ENCODE data around the gene ITM2B. TPM values are rescaled to one million over a fixed set of nuclear protein-coding genes. Genes with fewer than 3 reads are reported as not detected.

ITM2B gene
- total RNA-seq, 1 experiment from 2014 or later = 178 TPM

- DNase-seq (ENCODE audit: low spot score) = no peak
- H3K27ac Mint-ChIP-seq = no peak overlapping the region
- TF ChIP-seq GABPB1 (CRISPR knock-in tag; IDR thresholded peaks at IDR 0.05) (no peak), ETV6 (CRISPR knock-in tag; IDR thresholded peaks at IDR 0.05) (no peak), HMGXB4 (CRISPR knock-in tag; IDR thresholded peaks at IDR 0.05) (no peak), GTF2I (CRISPR knock-in tag; conservative IDR thresholded peaks at IDR 0.05) (no peak), TP53 (CRISPR knock-in tag; IDR thresholded peaks at IDR 0.05) (no peak), ZNF671 (CRISPR knock-in tag; IDR thresholded peaks at IDR 0.05) (no peak), EMX1 (CRISPR knock-in tag; IDR thresholded peaks at IDR 0.05) (no peak), FOXK1 (CRISPR knock-in tag; IDR thresholded peaks at IDR 0.05) (no peak), ZNF232 (CRISPR knock-in tag; IDR thresholded peaks at IDR 0.05) (no peak), MXD4 (CRISPR knock-in tag; IDR thresholded peaks at IDR 0.05; ENCODE audit: borderline replicate concordance) (no peak), IRF2 (CRISPR knock-in tag; IDR thresholded peaks at IDR 0.05; ENCODE audit: borderline replicate concordance, low read depth) (no peak), AFF4 (CRISPR knock-in tag; IDR thresholded peaks at IDR 0.05; ENCODE audit: borderline replicate concordance) (no peak)
- TF ChIP-seq, protein P1, sequence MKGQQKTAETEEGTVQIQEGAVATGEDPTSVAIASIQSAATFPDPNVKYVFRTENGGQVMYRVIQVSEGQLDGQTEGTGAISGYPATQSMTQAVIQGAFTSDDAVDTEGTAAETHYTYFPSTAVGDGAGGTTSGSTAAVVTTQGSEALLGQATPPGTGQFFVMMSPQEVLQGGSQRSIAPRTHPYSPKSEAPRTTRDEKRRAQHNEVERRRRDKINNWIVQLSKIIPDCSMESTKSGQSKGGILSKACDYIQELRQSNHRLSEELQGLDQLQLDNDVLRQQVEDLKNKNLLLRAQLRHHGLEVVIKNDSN (CRISPR knock-in tag; IDR thresholded peaks at IDR 0.05) = no peak
- no peaks in the 10 kb centered on the region for H3K27me3 Mint-ChIP-seq (ENCODE audit: low read depth)
- ChIA-PET POLR2A (no interaction called here), CTCF (interaction anchor here (0.6 to 2.3 kb wide), 2 partner anchors 62 to 392 kb away, joined by 3 to 7 read pairs; no protein-coding TSS in a partner anchor)
- H3K4me1 Mint-ChIP-seq = peaks cover 16% of the 10 kb centered on the region
- H3K9me3 Mint-ChIP-seq = no peaks in the 10 kb centered on the region
- peak; percentile 67 for ATAC-seq
- no peaks in the 10 kb centered on the region for H3K36me3 Mint-ChIP-seq
- no peak overlapping the region for H3K4me3 Mint-ChIP-seq
Measured at GRCh38 chr13:48188601-48189000, 44.4 kb upstream of the ITM2B start.

DNA sequence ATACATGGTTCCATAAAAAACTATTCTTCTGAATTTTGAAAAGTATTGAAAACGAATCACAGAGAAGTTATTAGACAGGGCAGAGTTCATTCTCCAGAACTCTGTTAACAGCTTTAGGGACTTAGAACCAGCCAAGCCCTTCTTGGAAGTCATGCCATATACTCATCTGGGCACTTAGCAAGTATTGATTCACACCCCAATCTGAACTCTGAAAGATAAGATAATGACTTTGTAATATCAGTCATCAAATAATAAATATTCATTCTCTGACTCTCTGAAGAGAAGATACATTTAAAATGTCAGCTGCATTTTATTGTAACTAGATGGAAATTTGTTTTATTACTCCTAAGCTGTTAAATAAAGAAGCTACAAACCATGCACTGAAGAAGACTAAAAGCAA lies 43.8 kb upstream of the ITM2B start:
- no peaks in the 10 kb centered on the region for H3K27me3 Mint-ChIP-seq (ENCODE audit: low read depth)
- peaks cover 16% of the 10 kb centered on the region for H3K4me1 Mint-ChIP-seq
- CTCF ChIA-PET = interaction anchor here (0.6 to 2.3 kb wide), 2 partner anchors 62 to 391 kb away, joined by 3 to 7 read pairs; no protein-coding TSS in a partner anchor
- POLR2A ChIA-PET = no interaction called here
- no peak overlapping the region for H3K4me3 Mint-ChIP-seq
- ATAC-seq (no peak), DNase-seq (ENCODE audit: low spot score) (no peak)
- H3K9me3 Mint-ChIP-seq = no peaks in the 10 kb centered on the region
- no peak overlapping the region for H3K27ac Mint-ChIP-seq
- no peaks in the 10 kb centered on the region for H3K36me3 Mint-ChIP-seq
- no peak for TF ChIP-seq NR2C2 (CRISPR knock-in tag; IDR thresholded peaks at IDR 0.05)
- no peak for TF ChIP-seq ELF4 (CRISPR knock-in tag; IDR thresholded peaks at IDR 0.05; ENCODE audit: low read depth)
- no peak for TF ChIP-seq ZNF263 (CRISPR knock-in tag; IDR thresholded peaks at IDR 0.05; ENCODE audit: low read depth)
- TF ChIP-seq, protein P2, sequence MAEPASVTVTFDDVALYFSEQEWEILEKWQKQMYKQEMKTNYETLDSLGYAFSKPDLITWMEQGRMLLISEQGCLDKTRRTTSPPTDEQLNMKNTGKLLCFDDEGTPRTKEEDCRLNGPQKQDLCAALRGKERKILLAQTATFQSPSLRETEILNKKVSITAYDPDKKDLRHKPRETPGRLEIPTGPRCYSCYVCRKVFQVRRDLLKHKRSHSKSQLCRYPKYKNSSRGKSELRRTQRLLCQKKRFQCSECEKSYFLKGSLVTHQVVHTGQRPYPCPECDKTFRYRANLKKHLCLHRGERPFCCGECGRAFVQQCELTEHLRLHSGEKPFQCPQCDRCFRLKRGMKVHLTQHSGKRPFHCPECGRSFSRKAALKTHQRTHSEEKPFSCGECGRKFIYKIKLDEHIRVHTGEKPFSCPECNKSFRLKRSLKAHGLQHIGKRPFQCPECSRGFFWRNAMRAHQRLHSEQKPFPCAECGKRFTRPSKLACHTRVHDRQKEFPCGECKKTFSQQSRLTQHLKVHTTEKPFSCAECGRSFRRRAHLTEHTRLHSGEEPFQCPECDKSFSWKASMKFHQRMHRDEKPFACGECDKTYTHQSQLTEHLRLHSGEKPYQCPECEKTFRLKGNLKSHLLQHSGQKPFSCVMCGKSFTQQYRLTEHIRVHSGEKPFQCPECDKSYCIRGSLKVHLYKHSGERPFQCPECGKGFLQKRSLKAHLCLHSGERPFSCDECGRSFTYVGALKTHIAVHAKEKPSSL (CRISPR knock-in tag; conservative IDR thresholded peaks at IDR 0.05) = no peak
- no peak for TF ChIP-seq NFYB (CRISPR knock-in tag; conservative IDR thresholded peaks at IDR 0.05; ENCODE audit: low read depth)
- TF ChIP-seq JUN (CRISPR knock-in tag; IDR thresholded peaks at IDR 0.05) = no peak
- no peak for TF ChIP-seq GTF2I (CRISPR knock-in tag; conservative IDR thresholded peaks at IDR 0.05)
- no peak for TF ChIP-seq ZNF317 (CRISPR knock-in tag; IDR thresholded peaks at IDR 0.05; ENCODE audit: borderline replicate concordance, low read depth)
- TF ChIP-seq, protein P3, sequence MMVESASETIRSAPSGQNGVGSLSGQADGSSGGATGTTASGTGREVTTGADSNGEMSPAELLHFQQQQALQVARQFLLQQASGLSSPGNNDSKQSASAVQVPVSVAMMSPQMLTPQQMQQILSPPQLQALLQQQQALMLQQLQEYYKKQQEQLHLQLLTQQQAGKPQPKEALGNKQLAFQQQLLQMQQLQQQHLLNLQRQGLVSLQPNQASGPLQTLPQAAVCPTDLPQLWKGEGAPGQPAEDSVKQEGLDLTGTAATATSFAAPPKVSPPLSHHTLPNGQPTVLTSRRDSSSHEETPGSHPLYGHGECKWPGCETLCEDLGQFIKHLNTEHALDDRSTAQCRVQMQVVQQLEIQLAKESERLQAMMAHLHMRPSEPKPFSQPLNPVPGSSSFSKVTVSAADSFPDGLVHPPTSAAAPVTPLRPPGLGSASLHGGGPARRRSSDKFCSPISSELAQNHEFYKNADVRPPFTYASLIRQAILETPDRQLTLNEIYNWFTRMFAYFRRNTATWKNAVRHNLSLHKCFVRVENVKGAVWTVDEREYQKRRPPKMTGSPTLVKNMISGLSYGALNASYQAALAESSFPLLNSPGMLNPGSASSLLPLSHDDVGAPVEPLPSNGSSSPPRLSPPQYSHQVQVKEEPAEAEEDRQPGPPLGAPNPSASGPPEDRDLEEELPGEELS (CRISPR knock-in tag; IDR thresholded peaks at IDR 0.05) = no peak
- no peak for TF ChIP-seq JAZF1 (CRISPR knock-in tag; IDR thresholded peaks at IDR 0.05)
- TF ChIP-seq NR1H2 (CRISPR knock-in tag; IDR thresholded peaks at IDR 0.05) = no peak
- TF ChIP-seq MXD4 (CRISPR knock-in tag; IDR thresholded peaks at IDR 0.05; ENCODE audit: borderline replicate concordance) = no peak
- TF ChIP-seq, protein P4, sequence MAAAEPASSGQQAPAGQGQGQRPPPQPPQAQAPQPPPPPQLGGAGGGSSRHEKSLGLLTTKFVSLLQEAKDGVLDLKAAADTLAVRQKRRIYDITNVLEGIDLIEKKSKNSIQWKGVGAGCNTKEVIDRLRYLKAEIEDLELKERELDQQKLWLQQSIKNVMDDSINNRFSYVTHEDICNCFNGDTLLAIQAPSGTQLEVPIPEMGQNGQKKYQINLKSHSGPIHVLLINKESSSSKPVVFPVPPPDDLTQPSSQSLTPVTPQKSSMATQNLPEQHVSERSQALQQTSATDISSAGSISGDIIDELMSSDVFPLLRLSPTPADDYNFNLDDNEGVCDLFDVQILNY (CRISPR knock-in tag; IDR thresholded peaks at IDR 0.05) = no peak
- TF ChIP-seq ETV6 (CRISPR knock-in tag; IDR thresholded peaks at IDR 0.05) = no peak
- TF ChIP-seq ZNF671 (CRISPR knock-in tag; IDR thresholded peaks at IDR 0.05) = no peak
